Measurements from ENCODE around the gene PACSIN2.

Gene PACSIN2

DNA sequence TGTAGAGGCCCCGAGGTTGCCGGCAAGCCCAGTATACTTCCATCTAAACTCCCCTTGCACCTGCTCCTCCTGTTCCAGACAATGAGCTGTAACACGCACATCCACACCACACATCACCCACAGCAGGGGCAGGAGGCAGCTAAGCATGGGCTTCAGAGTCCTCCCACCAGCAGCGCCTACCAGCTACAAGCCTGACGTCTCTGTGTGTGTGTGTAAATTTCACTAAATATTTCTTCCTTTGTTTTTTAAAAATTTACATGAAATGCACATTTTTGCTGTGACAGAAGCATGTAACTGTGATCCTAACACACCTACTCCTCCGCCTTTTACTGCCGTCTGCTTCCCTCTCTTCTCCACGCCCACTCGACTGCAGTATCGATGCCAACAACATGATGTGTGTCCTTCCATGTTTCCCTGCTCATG, 29.4 kb upstream of the PACSIN2 start:
- H3K27ac ChIP-seq (ENCODE audit: low read length): no peak overlapping the region
- DNase-seq: no peak
- TF ChIP-seq EZH2 (optimal IDR thresholded peaks at IDR 0.05; ENCODE audit: low read depth, low read length) (no peak), EZH2phosphoT487 (IDR thresholded peaks at IDR 0.05; ENCODE audit: low read length) (no peak)
- TF ChIP-seq, protein P1, sequence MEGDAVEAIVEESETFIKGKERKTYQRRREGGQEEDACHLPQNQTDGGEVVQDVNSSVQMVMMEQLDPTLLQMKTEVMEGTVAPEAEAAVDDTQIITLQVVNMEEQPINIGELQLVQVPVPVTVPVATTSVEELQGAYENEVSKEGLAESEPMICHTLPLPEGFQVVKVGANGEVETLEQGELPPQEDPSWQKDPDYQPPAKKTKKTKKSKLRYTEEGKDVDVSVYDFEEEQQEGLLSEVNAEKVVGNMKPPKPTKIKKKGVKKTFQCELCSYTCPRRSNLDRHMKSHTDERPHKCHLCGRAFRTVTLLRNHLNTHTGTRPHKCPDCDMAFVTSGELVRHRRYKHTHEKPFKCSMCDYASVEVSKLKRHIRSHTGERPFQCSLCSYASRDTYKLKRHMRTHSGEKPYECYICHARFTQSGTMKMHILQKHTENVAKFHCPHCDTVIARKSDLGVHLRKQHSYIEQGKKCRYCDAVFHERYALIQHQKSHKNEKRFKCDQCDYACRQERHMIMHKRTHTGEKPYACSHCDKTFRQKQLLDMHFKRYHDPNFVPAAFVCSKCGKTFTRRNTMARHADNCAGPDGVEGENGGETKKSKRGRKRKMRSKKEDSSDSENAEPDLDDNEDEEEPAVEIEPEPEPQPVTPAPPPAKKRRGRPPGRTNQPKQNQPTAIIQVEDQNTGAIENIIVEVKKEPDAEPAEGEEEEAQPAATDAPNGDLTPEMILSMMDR (IDR thresholded peaks at IDR 0.05; ENCODE audit: low read length): no peak
- H3K36me3 ChIP-seq (replicated peaks; ENCODE audit: insufficient read depth, low read length): no peaks in the 10 kb centered on the region
- H2AFZ ChIP-seq (ENCODE audit: low read length): no peak overlapping the region
- H4K20me1 ChIP-seq (ENCODE audit: insufficient read depth, low read length): no peaks in the 10 kb centered on the region
- H3F3A ChIP-seq (ENCODE audit: insufficient read depth, low read length): no peaks in the 10 kb centered on the region
- no peak overlapping the region for H3K4me3 ChIP-seq (ENCODE audit: low read length)
- no peaks in the 10 kb centered on the region for H3K27me3 ChIP-seq (replicated peaks; ENCODE audit: insufficient read depth, low read length)
- no peaks in the 10 kb centered on the region for H3K9me3 ChIP-seq (replicated peaks; ENCODE audit: insufficient read depth, low read length)
- no peak overlapping the region for H3K9ac ChIP-seq (ENCODE audit: low read length)
- no peaks in the 10 kb centered on the region for H3K4me1 ChIP-seq (ENCODE audit: low read length)
- H3K4me2 ChIP-seq (ENCODE audit: low read depth, low read length): no peak overlapping the region
- H3K9me2 ChIP-seq (replicated peaks; ENCODE audit: insufficient read depth, low read length): no peaks in the 10 kb centered on the region
- no peaks in the 10 kb centered on the region for H3K79me2 ChIP-seq (ENCODE audit: low read length)

DNA sequence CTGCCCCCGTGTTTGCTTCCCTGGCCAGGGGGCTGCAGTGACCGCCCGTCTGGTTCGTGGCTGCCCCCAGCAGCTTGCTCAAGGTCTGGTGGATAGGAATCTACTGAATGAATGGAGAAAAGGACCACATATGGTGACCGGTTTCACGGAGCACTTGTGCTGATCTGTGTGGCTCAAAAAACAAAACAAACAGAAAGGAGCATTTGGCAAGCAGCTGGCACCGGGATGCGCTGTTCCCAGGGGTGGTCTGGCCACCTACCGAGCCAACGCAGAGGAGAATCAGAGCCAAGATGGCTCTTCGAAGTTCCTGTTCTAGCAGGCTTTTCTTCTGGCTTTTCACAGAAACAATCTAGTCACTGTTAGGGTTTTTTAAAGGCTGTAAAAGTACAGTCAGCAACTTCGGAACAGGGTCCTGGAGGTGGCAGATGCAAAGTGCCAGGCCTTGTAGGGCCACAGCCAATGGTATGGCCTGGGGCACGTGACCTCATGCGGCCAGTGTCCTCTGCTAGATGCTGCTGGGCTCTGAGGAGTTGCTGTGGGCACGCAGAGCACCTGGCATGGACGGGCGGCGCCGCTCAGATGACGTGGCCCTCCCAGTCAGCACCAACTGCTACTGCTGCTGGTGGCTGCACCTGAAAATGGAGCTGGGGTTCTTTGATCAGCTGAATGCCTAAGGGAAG, 27.3 kb upstream of the PACSIN2 start:
- TF ChIP-seq EZH2phosphoT487 (IDR thresholded peaks at IDR 0.05; ENCODE audit: low read length) (no peak), EZH2 (optimal IDR thresholded peaks at IDR 0.05; ENCODE audit: low read depth, low read length) (no peak)
- TF ChIP-seq, protein P1 (IDR thresholded peaks at IDR 0.05; ENCODE audit: low read length): no peak
- no peak overlapping the region for H3K4me2 ChIP-seq (ENCODE audit: low read depth, low read length)
- no peaks in the 10 kb centered on the region for H3K36me3 ChIP-seq (replicated peaks; ENCODE audit: insufficient read depth, low read length)
- H3K9me3 ChIP-seq (replicated peaks; ENCODE audit: insufficient read depth, low read length): no peaks in the 10 kb centered on the region
- no peaks in the 10 kb centered on the region for H3K27me3 ChIP-seq (replicated peaks; ENCODE audit: insufficient read depth, low read length)
- no peak overlapping the region for H3K4me3 ChIP-seq (ENCODE audit: low read length)
- no peaks in the 10 kb centered on the region for H3K79me2 ChIP-seq (ENCODE audit: low read length)
- H3F3A ChIP-seq (ENCODE audit: insufficient read depth, low read length): no peaks in the 10 kb centered on the region
- no peaks in the 10 kb centered on the region for H4K20me1 ChIP-seq (ENCODE audit: insufficient read depth, low read length)
- no peak overlapping the region for H3K9ac ChIP-seq (ENCODE audit: low read length)
- no peak overlapping the region for H3K27ac ChIP-seq (ENCODE audit: low read length)
- DNase-seq: peak; percentile 13
- H2AFZ ChIP-seq (ENCODE audit: low read length): peak overlapping the region; percentile 1; the same call in 1 of the 2 replicates
- no peaks in the 10 kb centered on the region for H3K4me1 ChIP-seq (ENCODE audit: low read length)
- no peaks in the 10 kb centered on the region for H3K9me2 ChIP-seq (replicated peaks; ENCODE audit: insufficient read depth, low read length)

DNA sequence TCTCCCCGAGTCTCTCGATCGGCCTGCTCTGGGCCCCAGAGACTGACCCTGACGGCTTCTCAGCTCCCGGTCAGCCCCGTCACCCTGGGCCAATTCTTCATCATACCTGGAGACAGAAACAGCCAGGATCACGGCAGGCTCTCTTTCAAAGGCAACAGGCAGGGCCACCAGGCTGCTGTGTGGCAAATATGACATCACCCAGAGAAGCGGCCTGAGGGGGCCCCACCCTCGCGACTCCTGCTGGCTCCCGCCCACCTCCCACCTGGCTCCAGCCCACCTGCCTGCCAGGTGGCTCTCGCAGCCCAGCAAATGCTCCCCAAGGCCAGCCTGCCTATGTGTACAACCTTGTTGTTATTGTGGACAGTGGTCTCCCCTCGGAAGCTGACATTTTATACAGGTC, 24.9 kb upstream of the PACSIN2 start:
- Histone ChIP-seq H3F3A (ENCODE audit: insufficient read depth, low read length) (no peaks in the 10 kb centered on the region), H3K36me3 (replicated peaks; ENCODE audit: insufficient read depth, low read length) (no peaks in the 10 kb centered on the region), H3K4me1 (ENCODE audit: low read length) (no peaks in the 10 kb centered on the region), H3K9me3 (replicated peaks; ENCODE audit: insufficient read depth, low read length) (no peaks in the 10 kb centered on the region), H3K4me2 (ENCODE audit: low read depth, low read length) (no peak overlapping the region), H3K27me3 (replicated peaks; ENCODE audit: insufficient read depth, low read length) (no peaks in the 10 kb centered on the region), H3K9ac (ENCODE audit: low read length) (no peak overlapping the region), H3K4me3 (ENCODE audit: low read length) (no peak overlapping the region), H4K20me1 (ENCODE audit: insufficient read depth, low read length) (no peaks in the 10 kb centered on the region), H3K9me2 (replicated peaks; ENCODE audit: insufficient read depth, low read length) (no peaks in the 10 kb centered on the region), H3K27ac (ENCODE audit: low read length) (no peak overlapping the region), H2AFZ (ENCODE audit: low read length) (no peak overlapping the region), H3K79me2 (ENCODE audit: low read length) (no peaks in the 10 kb centered on the region)
- no peak for DNase-seq
- TF ChIP-seq, protein P1 (IDR thresholded peaks at IDR 0.05; ENCODE audit: low read length): no peak
- no peak for TF ChIP-seq EZH2 (optimal IDR thresholded peaks at IDR 0.05; ENCODE audit: low read depth, low read length)
- TF ChIP-seq EZH2phosphoT487 (IDR thresholded peaks at IDR 0.05; ENCODE audit: low read length): no peak

Data from MM.1S (cell line).